Stimulated activated memory B cell treated with anti-CD40 and anti-IgM and Interleukin-4, amounts not matched to agents 10 μg/mL and 1 μg/mL and 100 μg/mL, for 72 hours (primary cell): Measurements from ENCODE around the gene TAF5L.

Source experiments
- ATAC-seq: fragments of 150-1000 bp; cut with Tn5 transposase; 2 replicates; pipeline ENCODE4 v1.10.0; 2021
- H3K27ac Mint-ChIP-seq: one replicate; pipeline ENCODE4 v1.8.0; 2022; ENCODE audit warnings: mild to moderate bottlenecking, mixed read lengths
- H3K27me3 Mint-ChIP-seq: one replicate; pipeline ENCODE4 v1.8.0; 2022; ENCODE audit warnings: mixed read lengths
- H3K36me3 Mint-ChIP-seq: one replicate; pipeline ENCODE4 v1.8.0; 2022; ENCODE audit warnings: mixed read lengths
- H3K4me1 Mint-ChIP-seq: one replicate; pipeline ENCODE4 v1.8.0; 2022; ENCODE audit warnings: mixed read lengths
- H3K4me3 Mint-ChIP-seq: one replicate; pipeline ENCODE4 v1.8.0; 2022; ENCODE audit warnings: mild to moderate bottlenecking, moderate library complexity, mixed read lengths
- H3K9me3 Mint-ChIP-seq: one replicate; pipeline ENCODE4 v1.8.0; 2022; ENCODE audit warnings: mixed read lengths

TAF5L gene

DNA sequence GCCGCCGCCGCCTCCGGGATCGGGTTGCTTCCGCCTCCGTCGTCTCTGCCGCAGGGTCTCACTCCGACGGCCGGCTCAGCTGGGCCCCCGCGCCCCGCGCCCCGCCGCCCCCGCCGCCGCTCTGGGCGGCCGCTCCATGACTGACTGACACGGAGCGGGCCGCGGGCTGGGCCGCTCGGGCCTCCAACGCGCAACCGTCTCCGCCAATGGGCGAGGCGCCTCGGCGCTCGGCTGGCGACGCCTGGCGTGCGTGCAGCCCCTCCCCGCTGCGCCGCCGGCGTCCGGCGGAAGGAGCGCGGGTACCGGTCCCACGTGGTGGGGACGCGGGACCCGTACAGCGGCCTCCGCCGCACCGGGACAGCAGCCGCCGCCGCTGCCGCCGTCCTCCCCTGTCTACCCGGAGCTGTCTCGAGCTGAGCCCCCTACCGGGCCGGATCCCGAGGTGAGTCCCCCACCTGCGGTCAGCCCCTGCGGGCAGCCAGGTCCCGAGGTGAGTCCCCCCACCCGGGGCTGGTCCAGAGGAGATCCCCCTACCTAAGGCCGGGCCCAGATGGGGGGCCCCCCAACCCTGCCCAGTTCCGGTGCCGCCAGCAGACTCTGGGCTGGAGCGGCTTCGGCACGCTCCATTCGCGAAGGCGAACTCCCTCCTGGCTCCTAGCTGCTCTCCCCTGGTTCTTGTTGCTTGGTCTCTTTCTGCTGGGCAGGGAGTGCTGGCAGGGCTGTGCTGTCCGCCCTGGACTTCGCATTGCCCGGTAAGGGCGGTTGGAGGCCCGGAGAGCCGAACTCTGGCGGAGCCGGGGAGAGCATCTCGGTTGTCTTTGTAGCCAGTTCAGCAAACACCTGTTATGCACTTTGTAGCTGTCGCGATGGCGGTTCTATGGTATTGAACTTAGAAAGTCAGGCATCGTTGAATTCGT, at the start of gene TAF5L, which contains the start of gene URB2:
TAF5L (minus strand) TSS at position 208 of the 917 bp plus-strand sequence. CDS start 11,640 bp downstream, outside the sequence.
URB2 (plus strand) TSS at position 333 of the 917 bp plus-strand sequence. CDS start 1,387 bp downstream, outside the sequence.
- H3K4me3 Mint-ChIP-seq: peak within 1 kb of the TSS; percentile 99
- H3K9me3 Mint-ChIP-seq: no peaks in the 10 kb centered on the region
- no peaks in the 10 kb centered on the region for H3K27me3 Mint-ChIP-seq
- peak; percentile 97 for ATAC-seq
- H3K36me3 Mint-ChIP-seq: peaks cover 16% of the 10 kb centered on the region
- peaks cover 55% of the 10 kb centered on the region for H3K4me1 Mint-ChIP-seq
- peak within 1 kb of the TSS; percentile 92 for H3K27ac Mint-ChIP-seq

DNA sequence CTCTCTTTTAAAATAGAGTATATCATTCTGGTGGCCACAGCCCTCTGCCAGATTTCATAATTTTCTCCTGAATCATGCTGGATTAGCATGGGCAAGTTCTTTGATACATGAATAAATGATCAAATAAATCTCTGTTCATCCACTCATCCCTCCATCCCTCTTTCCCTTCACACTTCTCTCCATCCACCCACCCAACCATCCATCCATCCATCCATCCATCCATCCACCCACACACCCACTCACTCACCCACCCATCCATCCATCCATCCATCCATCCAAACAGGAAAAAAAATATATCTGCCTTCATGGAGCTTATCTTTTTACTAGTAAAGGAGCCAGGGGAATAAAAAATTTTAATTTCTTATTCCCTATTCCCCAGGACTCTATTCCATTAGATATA, 49.5 kb upstream of the TAF5L start:
- H3K27me3 Mint-ChIP-seq: no peaks in the 10 kb centered on the region
- H3K4me1 Mint-ChIP-seq: no peaks in the 10 kb centered on the region
- no peak overlapping the region for H3K27ac Mint-ChIP-seq

GRCh38 chr1:229674042-229674441, 48.1 kb upstream of the TAF5L start:
- no peak for ATAC-seq
- H3K4me3 Mint-ChIP-seq: no peak overlapping the region
- no peaks in the 10 kb centered on the region for H3K4me1 Mint-ChIP-seq
- no peak overlapping the region for H3K27ac Mint-ChIP-seq
- peaks cover 2% of the 10 kb centered on the region for H3K9me3 Mint-ChIP-seq
- H3K27me3 Mint-ChIP-seq: no peaks in the 10 kb centered on the region
- peaks cover 5% of the 10 kb centered on the region for H3K36me3 Mint-ChIP-seq

More for the DNA sequence above, 49.5 kb upstream of the TAF5L start:
- Mint-ChIP-seq H3K36me3 (peaks cover 5% of the 10 kb centered on the region), H3K9me3 (peaks cover 8% of the 10 kb centered on the region), H3K4me3 (no peak overlapping the region)
- no peak for ATAC-seq

DNA sequence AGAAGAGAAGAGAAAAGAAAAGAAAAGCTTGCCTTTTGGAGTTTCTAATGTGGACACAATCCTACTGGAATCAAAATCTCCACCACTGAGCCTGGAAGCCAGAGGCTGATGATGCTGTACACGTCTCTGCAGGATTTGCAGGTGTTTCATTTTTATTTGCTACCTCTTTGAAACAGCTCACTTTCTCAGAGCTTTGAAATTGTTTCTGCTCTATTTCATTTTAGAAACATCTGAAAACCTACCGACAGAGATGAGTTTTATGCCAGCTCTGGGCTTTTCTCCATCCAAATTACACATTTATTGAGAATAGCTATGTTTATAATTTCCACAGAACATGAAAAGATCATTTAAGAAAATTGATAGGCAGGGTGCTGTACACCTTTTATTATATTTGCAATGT, 46.3 kb upstream of the TAF5L start:
- no peak for ATAC-seq
- Mint-ChIP-seq H3K9me3 (no peaks in the 10 kb centered on the region), H3K27me3 (no peaks in the 10 kb centered on the region), H3K36me3 (peaks cover 17% of the 10 kb centered on the region), H3K4me3 (no peak overlapping the region), H3K4me1 (no peaks in the 10 kb centered on the region), H3K27ac (no peak overlapping the region)

DNA sequence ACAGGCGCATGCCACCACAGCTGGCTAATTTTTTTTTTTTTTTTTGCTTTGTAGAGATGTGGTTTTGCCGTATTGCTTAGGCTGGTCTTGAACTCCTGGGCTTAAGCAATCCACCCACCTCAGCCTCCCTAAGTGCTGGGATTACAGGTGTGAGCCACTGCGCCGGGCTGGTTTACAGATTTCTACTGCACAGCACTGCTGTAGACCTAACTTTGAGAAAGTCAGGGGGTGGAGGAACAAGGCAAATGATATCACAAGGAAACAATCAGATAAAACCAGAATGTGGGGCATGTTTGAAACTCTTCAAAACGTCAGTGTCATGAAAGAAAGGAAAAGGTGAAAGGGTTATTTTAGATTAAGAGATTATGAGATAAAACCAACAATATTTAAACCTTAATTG, 45.4 kb upstream of the TAF5L start:
- no peak overlapping the region for H3K27ac Mint-ChIP-seq

GRCh38 chr1:229669333-229669732, 43.4 kb upstream of the TAF5L start:
- no peaks in the 10 kb centered on the region for H3K27me3 Mint-ChIP-seq
- H3K4me1 Mint-ChIP-seq: no peaks in the 10 kb centered on the region
- no peak for ATAC-seq
- H3K36me3 Mint-ChIP-seq: peaks cover 19% of the 10 kb centered on the region
- H3K9me3 Mint-ChIP-seq: no peaks in the 10 kb centered on the region
- no peak overlapping the region for H3K4me3 Mint-ChIP-seq
- H3K27ac Mint-ChIP-seq: no peak overlapping the region

More for the DNA sequence above, 45.4 kb upstream of the TAF5L start:
- Mint-ChIP-seq H3K4me1 (no peaks in the 10 kb centered on the region), H3K36me3 (peaks cover 19% of the 10 kb centered on the region), H3K9me3 (no peaks in the 10 kb centered on the region), H3K27me3 (no peaks in the 10 kb centered on the region), H3K4me3 (no peak overlapping the region)
- no peak for ATAC-seq

DNA sequence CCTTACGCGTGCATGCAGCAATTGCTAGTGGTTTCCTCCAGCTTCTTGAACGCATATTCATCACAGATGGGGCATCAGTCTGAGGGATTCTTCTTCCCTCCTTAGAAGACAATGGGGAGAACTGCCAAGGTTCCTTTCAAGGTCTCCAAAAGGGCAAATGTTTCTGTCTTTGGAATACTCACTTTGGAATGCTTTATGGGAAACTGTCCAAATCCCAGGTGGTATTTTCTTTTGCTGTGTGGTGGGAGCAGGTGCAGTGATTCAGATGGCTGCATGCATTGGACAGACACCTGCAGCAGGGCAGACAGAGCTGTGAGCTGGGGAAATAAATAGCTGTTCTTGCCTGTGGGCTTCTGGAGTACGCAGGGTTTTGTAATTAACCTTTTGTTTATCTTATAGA, 40.7 kb upstream of the TAF5L start:
- Mint-ChIP-seq H3K36me3 (peaks cover 22% of the 10 kb centered on the region), H3K27me3 (no peaks in the 10 kb centered on the region), H3K27ac (no peak overlapping the region)

GRCh38 chr1:229665912-229666558, 40.1 kb upstream of the TAF5L start:
- no peak for ATAC-seq
- H3K36me3 Mint-ChIP-seq: peaks cover 23% of the 10 kb centered on the region
- H3K4me3 Mint-ChIP-seq: no peak overlapping the region
- H3K27ac Mint-ChIP-seq: no peak overlapping the region
- H3K4me1 Mint-ChIP-seq: peaks cover 8% of the 10 kb centered on the region
- H3K9me3 Mint-ChIP-seq: no peaks in the 10 kb centered on the region
- no peaks in the 10 kb centered on the region for H3K27me3 Mint-ChIP-seq

More for the DNA sequence above, 40.7 kb upstream of the TAF5L start:
- ATAC-seq: no peak
- Mint-ChIP-seq H3K4me3 (no peak overlapping the region), H3K9me3 (no peaks in the 10 kb centered on the region), H3K4me1 (peaks cover 3% of the 10 kb centered on the region)

DNA sequence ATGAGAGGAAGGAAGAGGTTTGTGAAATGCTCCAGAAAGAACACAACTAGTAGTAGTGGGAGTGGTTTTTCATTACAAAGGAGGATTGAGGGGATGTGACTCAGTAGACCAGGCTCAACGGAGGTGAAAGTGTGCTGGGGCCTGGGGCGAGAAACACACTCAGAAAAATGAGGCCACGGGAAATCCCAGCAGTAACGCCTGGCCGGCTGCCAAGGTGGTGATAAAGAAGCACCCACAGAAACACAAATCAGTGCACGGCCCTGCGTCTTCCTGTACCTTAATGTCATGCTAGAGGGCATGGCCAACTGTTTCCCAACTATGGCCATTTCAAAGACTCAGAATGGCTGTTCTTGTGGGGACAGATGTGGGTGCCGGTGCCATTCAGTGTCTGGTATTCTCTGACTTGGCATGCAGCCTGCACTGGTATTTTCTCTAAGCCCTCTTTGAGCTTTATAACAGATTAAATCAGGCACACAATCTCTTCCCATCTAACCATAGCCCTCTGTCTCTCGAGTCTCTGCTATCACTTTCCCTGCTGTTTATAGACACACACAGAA, 38.3 kb upstream of the TAF5L start:
- Mint-ChIP-seq H3K4me1 (peaks cover 10% of the 10 kb centered on the region), H3K36me3 (peaks cover 33% of the 10 kb centered on the region), H3K9me3 (no peaks in the 10 kb centered on the region), H3K4me3 (no peak overlapping the region), H3K27me3 (no peaks in the 10 kb centered on the region), H3K27ac (no peak overlapping the region)
- peak; percentile 73 for ATAC-seq

- ATAC-seq: no peak
- H3K36me3 Mint-ChIP-seq: peaks cover 38% of the 10 kb centered on the region
- no peaks in the 10 kb centered on the region for H3K9me3 Mint-ChIP-seq
- no peaks in the 10 kb centered on the region for H3K27me3 Mint-ChIP-seq
- no peak overlapping the region for H3K4me3 Mint-ChIP-seq
- peaks cover 10% of the 10 kb centered on the region for H3K4me1 Mint-ChIP-seq
- H3K27ac Mint-ChIP-seq: peak overlapping the region; percentile 73
Observed at GRCh38 chr1:229661897-229662296, 36.0 kb upstream of the TAF5L start.

GRCh38 chr1:229661022-229661877, 35.3 kb upstream of the TAF5L start:
- peak; percentile 87 for ATAC-seq
- H3K9me3 Mint-ChIP-seq: no peaks in the 10 kb centered on the region
- peaks cover 38% of the 10 kb centered on the region for H3K36me3 Mint-ChIP-seq
- H3K4me3 Mint-ChIP-seq: no peak overlapping the region
- H3K27me3 Mint-ChIP-seq: no peaks in the 10 kb centered on the region
- peak overlapping the region; percentile 73 for H3K27ac Mint-ChIP-seq
- peaks cover 10% of the 10 kb centered on the region for H3K4me1 Mint-ChIP-seq

DNA sequence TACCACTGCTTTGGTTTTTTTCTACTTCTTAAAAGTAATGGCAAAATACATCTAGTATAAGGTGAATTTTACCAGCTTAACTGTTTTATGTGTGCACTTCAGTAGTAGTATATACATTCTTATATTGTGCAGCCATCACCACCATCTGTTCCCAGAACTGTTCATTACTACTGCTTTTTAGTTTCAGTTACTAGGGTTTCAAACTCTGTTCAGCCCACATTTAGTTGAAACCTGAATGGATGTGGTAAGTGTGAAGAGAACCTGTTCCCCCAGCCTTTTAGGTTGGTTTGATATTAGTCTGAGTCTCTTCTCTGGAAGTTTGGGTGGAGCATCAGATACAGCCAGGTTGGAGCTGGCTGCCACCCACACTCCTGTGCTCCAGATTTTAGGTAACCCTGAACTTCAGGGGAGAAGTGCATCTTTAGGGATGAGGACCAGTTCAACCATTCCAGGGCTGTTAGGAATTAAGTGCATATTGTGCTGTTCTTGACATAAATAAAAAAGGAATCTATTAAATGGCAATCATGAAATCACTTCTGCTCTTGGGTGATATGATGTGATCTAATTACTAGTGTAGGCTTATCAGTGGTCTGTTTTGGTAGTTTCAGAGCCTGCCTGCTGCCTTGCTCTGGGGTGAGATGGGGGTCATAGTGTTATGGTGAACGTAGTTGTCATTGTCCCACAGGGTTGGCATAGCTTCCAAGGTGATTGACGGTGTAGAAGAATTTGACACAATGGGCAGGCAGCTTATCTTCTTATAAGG, 32.3 kb upstream of the TAF5L start:
- Mint-ChIP-seq H3K4me1 (peaks cover 10% of the 10 kb centered on the region), H3K4me3 (no peak overlapping the region), H3K9me3 (no peaks in the 10 kb centered on the region), H3K36me3 (peaks cover 61% of the 10 kb centered on the region), H3K27ac (no peak overlapping the region), H3K27me3 (no peaks in the 10 kb centered on the region)
- ATAC-seq: no peak

DNA sequence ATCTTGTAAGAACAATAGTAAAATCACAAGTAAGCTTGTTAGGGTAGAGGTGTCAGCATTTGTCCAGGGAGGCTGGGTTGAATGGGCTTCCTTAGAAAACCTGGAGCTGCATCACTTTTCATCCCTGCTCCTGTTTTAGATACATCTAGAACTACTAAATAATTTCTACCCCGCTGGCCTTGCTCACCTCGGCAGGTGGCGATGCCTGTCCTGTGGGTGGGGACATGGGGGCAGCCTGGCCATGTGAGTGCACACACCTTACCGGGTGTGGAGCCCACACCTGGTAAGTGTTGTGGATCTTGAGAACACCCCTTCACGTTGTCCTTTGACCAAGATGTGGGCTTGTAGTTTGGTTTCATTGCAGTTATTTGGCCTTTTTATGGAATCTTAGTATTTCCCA, 29.9 kb upstream of the TAF5L start:
- no peak overlapping the region for H3K27ac Mint-ChIP-seq

DNA sequence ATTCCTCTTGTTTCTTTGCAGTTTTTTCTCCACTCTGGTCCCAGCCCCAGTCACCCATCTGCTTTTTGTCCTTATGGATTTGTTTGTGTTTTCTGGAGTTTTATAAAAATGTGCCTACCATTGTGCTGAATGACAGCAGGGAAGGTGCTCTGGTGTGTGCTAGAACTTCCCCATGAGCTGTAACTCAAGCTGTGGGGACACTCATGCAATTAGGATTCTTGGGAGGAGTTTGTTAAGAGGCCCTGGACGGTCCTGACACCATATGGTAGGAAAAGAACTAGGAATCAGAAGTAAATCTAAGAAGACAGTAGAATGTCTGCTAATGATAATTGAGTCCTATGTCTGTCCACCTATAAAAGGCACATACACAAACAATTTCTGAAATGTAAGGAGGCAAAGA, 27.5 kb upstream of the TAF5L start:
- Mint-ChIP-seq H3K36me3 (peaks cover 47% of the 10 kb centered on the region), H3K9me3 (no peaks in the 10 kb centered on the region), H3K27me3 (no peaks in the 10 kb centered on the region), H3K4me1 (no peaks in the 10 kb centered on the region), H3K27ac (no peak overlapping the region), H3K4me3 (no peak overlapping the region)
- ATAC-seq: no peak

More for the DNA sequence above, 29.9 kb upstream of the TAF5L start:
- Mint-ChIP-seq H3K4me1 (no peaks in the 10 kb centered on the region), H3K27me3 (no peaks in the 10 kb centered on the region), H3K9me3 (no peaks in the 10 kb centered on the region), H3K4me3 (no peak overlapping the region), H3K36me3 (peaks cover 54% of the 10 kb centered on the region)
- ATAC-seq: no peak
